ENCODE results near the gene C9orf43. TPM values are rescaled to one million over a fixed set of nuclear protein-coding genes. Genes with fewer than 3 reads are reported as not detected.

Gene C9orf43
- polyA plus RNA-seq, 2 of the 4 experiments (the other 2 are of a cell fraction), result 0.50 to 1.0 TPM

GRCh38 chr9:113467183-113467582, 56.6 kb downstream of the C9orf43 start:
- 96% methylated on average over 2 of the region's 2 CpGs for WGBS (ENCODE audit: missing lambda C conversion rate)
- Histone ChIP-seq H3K4me2 (no peak overlapping the region), H3K4me3 (no peak overlapping the region), H3K9me3 (no peaks in the 10 kb centered on the region; the same call in 2 of the 3 replicates), H3K4me1 (peaks cover 36% of the 10 kb centered on the region), H3K27ac (no peak overlapping the region)
- ATAC-seq, result no peak
- DNase-seq (ENCODE audit: low read depth in 1 of 2, low spot score in 1 of 2), result no peak
- TF ChIP-seq FOSL2 (IDR thresholded peaks at IDR 0.05) (no peak), FOSL2 (CRISPR knock-in tag; IDR thresholded peaks at IDR 0.05) (no peak), PHF8 (IDR thresholded peaks at IDR 0.05; ENCODE audit: borderline replicate concordance, low read depth) (no peak), RARB (CRISPR knock-in tag; IDR thresholded peaks at IDR 0.05) (no peak), NFE2L2 (conservative IDR thresholded peaks at IDR 0.05; ENCODE audit: low read length) (no peak), POLR2A (IDR thresholded peaks at IDR 0.05; ENCODE audit: low read length) (no peak), HDAC2 (IDR thresholded peaks at IDR 0.05) (no peak), EP300 (IDR thresholded peaks at IDR 0.05) (no peak), JUNB (IDR thresholded peaks at IDR 0.05) (no peak), ESRRA (IDR thresholded peaks at IDR 0.05; ENCODE audit: borderline replicate concordance, low read length) (no peak), HEYL (CRISPR knock-in tag; IDR thresholded peaks at IDR 0.05) (no peak), POLR2AphosphoS2 (conservative IDR thresholded peaks at IDR 0.05; ENCODE audit: low read length) (no peak), SREBF2 (IDR thresholded peaks at IDR 0.05) (no peak), HOXA7 (CRISPR knock-in tag; IDR thresholded peaks at IDR 0.05) (no peak)
- TF ChIP-seq, protein P1, sequence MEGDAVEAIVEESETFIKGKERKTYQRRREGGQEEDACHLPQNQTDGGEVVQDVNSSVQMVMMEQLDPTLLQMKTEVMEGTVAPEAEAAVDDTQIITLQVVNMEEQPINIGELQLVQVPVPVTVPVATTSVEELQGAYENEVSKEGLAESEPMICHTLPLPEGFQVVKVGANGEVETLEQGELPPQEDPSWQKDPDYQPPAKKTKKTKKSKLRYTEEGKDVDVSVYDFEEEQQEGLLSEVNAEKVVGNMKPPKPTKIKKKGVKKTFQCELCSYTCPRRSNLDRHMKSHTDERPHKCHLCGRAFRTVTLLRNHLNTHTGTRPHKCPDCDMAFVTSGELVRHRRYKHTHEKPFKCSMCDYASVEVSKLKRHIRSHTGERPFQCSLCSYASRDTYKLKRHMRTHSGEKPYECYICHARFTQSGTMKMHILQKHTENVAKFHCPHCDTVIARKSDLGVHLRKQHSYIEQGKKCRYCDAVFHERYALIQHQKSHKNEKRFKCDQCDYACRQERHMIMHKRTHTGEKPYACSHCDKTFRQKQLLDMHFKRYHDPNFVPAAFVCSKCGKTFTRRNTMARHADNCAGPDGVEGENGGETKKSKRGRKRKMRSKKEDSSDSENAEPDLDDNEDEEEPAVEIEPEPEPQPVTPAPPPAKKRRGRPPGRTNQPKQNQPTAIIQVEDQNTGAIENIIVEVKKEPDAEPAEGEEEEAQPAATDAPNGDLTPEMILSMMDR (IDR thresholded peaks at IDR 0.05), result no peak
- FAIRE-seq, result no peak
- POLR2A ChIA-PET, result no interaction called here
- CTCF ChIA-PET, result interaction anchor here (1.1 to 5.4 kb wide), 4 partner anchors 21 to 191 kb away, joined by 3 to 31 read pairs (median 8); no protein-coding TSS in a partner anchor

DNA sequence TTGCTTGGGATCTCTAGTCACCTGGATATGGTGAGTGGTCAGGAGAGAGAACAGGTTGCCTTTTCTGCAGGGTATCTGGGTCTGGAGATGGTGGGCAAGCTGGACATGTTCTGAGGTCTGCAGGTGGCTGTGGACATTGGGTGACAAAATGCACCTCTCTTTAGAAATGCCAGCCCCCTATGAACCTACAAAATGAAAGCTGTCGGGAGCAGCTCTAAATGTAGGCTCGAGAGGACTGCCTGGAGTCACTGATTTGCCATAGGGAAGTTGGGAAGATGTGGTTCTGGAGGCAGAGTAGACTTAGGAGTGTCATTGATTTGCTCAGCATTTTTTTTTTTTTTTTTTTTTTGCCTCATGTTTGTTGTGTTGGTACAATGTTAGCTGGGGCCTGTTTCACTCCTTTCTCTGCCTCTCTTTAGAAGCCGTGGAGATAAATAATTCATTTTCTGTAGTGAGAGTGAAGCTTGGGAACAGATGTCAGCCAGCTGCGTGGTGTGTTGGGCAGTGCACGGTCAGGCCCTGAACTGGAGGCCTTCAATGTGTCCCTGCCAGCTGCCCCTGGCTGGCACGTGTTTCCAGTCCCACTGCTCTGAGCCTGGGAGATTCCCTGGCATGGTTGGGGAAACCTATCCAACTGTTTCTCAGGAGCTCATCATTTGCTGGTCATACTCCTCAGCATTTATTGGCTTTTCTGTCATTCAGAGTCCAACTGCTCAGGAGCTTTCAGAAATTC, 58.3 kb downstream of the C9orf43 start:
- ATAC-seq (no peak), FAIRE-seq (no peak), DNase-seq (ENCODE audit: low read depth in 1 of 2, low spot score in 1 of 2) (no peak)
- CTCF ChIA-PET, result interaction anchor here (0.6 to 1.5 kb wide), 3 partner anchors 9 to 187 kb away, joined by 3 to 7 read pairs (median 4); no protein-coding TSS in a partner anchor
- no peak for TF ChIP-seq EHF (CRISPR knock-in tag; IDR thresholded peaks at IDR 0.05)
- no peak for TF ChIP-seq TFCP2L1 (CRISPR knock-in tag; IDR thresholded peaks at IDR 0.05)
- TF ChIP-seq EHMT2 (IDR thresholded peaks at IDR 0.05; ENCODE audit: low read depth), result no peak
- no peak for TF ChIP-seq CBX8 (IDR thresholded peaks at IDR 0.05)
- TF ChIP-seq, protein P2, sequence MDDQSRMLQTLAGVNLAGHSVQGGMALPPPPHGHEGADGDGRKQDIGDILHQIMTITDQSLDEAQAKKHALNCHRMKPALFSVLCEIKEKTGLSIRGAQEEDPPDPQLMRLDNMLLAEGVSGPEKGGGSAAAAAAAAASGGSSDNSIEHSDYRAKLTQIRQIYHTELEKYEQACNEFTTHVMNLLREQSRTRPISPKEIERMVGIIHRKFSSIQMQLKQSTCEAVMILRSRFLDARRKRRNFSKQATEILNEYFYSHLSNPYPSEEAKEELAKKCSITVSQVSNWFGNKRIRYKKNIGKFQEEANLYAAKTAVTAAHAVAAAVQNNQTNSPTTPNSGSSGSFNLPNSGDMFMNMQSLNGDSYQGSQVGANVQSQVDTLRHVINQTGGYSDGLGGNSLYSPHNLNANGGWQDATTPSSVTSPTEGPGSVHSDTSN (IDR thresholded peaks at IDR 0.05), result no peak
- TF ChIP-seq RARB (CRISPR knock-in tag; IDR thresholded peaks at IDR 0.05), result no peak
- TF ChIP-seq CHD4 (IDR thresholded peaks at IDR 0.05; ENCODE audit: borderline replicate concordance), result no peak
- TF ChIP-seq FOSL2 (IDR thresholded peaks at IDR 0.05), result no peak
- no peak for TF ChIP-seq FOSL2 (CRISPR knock-in tag; IDR thresholded peaks at IDR 0.05)
- Histone ChIP-seq H3K4me2 (0 out of 3 replicates have a peak overlapping the region, but pooled peaks have one; percentile 13), H3K4me3 (no peak overlapping the region), H3K27ac (peak overlapping the region in 1 of 2 experiments; percentile 32; a peak in 2 of 6 replicates), H3K9me3 (no peaks in the 10 kb centered on the region; the same call in 2 of the 3 replicates), H3K4me1 (peaks cover 30% of the 10 kb centered on the region)
- 76% methylated on average over 6 of the region's 6 CpGs for WGBS (ENCODE audit: missing lambda C conversion rate)
- POLR2A ChIA-PET, result no interaction called here

- Histone ChIP-seq H3K4me2 (no peak overlapping the region), H3K27ac (no peak overlapping the region), H3K9me3 (no peaks in the 10 kb centered on the region; the same call in 2 of the 3 replicates), H3K4me3 (no peak overlapping the region), H3K4me1 (peaks cover 11% of the 10 kb centered on the region; the same call in 1 of the 3 replicates)
- no peak for DNase-seq (ENCODE audit: low read depth in 1 of 2, low spot score in 1 of 2)
- no peak for ATAC-seq
- FAIRE-seq, result no peak
- POLR2A ChIA-PET, result no interaction called here
- CTCF ChIA-PET, result interaction anchor here (0.7 to 2.3 kb wide), 6 partner anchors 25 to 187 kb away, joined by 3 to 9 read pairs (median 3); no protein-coding TSS in a partner anchor
- WGBS (ENCODE audit: missing lambda C conversion rate), result 79% methylated on average over 1 of the region's 1 CpG
- TF ChIP-seq HOXB5 (CRISPR knock-in tag; IDR thresholded peaks at IDR 0.05) (no peak), EHMT2 (IDR thresholded peaks at IDR 0.05; ENCODE audit: low read depth) (no peak), ZFP36 (IDR thresholded peaks at IDR 0.05; ENCODE audit: borderline replicate concordance, partially characterized antibody) (no peak), CBX8 (IDR thresholded peaks at IDR 0.05) (no peak), MYC (IDR thresholded peaks at IDR 0.05; ENCODE audit: borderline replicate concordance, low read length) (no peak), ELK1 (IDR thresholded peaks at IDR 0.05; ENCODE audit: low read depth, low read length) (no peak), CHD4 (IDR thresholded peaks at IDR 0.05; ENCODE audit: borderline replicate concordance) (no peak), POLR2A (IDR thresholded peaks at IDR 0.05; ENCODE audit: low read length) (no peak), FOSL2 (IDR thresholded peaks at IDR 0.05) (no peak), FOSL2 (CRISPR knock-in tag; IDR thresholded peaks at IDR 0.05) (no peak), POLR2AphosphoS2 (conservative IDR thresholded peaks at IDR 0.05; ENCODE audit: low read length) (no peak), TP53 (CRISPR knock-in tag; IDR thresholded peaks at IDR 0.05) (no peak), RNF2 (IDR thresholded peaks at IDR 0.05; ENCODE audit: borderline replicate concordance, low read depth) (no peak), ZC3H11A (IDR thresholded peaks at IDR 0.05) (no peak), FOSB (CRISPR knock-in tag; IDR thresholded peaks at IDR 0.05) (no peak), HDAC2 (IDR thresholded peaks at IDR 0.05) (no peak), PHF8 (IDR thresholded peaks at IDR 0.05; ENCODE audit: borderline replicate concordance, low read depth) (no peak)
- TF ChIP-seq, protein P3, sequence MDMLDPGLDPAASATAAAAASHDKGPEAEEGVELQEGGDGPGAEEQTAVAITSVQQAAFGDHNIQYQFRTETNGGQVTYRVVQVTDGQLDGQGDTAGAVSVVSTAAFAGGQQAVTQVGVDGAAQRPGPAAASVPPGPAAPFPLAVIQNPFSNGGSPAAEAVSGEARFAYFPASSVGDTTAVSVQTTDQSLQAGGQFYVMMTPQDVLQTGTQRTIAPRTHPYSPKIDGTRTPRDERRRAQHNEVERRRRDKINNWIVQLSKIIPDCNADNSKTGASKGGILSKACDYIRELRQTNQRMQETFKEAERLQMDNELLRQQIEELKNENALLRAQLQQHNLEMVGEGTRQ (IDR thresholded peaks at IDR 0.05), result no peak
Observed at GRCh38 chr9:113471143-113471542, 60.6 kb downstream of the C9orf43 start.

Measured in A549 (cell line).